A549 (cell line): ENCODE measurements around the gene TOM1L2. TPM values are rescaled to one million over a fixed set of nuclear protein-coding genes. Genes with fewer than 3 reads are reported as not detected.
A peak's percentile ranks its signal among the peaks of the same experiment; 100 is the strongest.

Source experiments
- ATAC-seq, 2 experiments: fragments of 200-7000 bp in 1 of 2; fragments of >200 bp in 1 of 2; cut with Nextera tagmentation in 1 of 2; cut with Tn5 transposase in 1 of 2; 3 replicates each; pipeline versions ENCODE4 v1.8.0 to v1.9.1; 2018 to 2020; ENCODE audit warnings: mild to moderate bottlenecking in 1 of 2, moderate library complexity in 1 of 2
- CTCF ChIA-PET: fragments of 300-600 bp; sonication (Branson Sonifier 250); formaldehyde crosslinking; extraction: SDS; loops from one replicate; lab custom pipeline; 2021; ENCODE audit warnings: antibody characterized with exemption, inconsistent platforms; lab: Yijun Ruan, JAX
- POLR2A ChIA-PET: fragments of 350-600 bp; formaldehyde crosslinking; extraction: SDS; loops from one replicate; lab custom pipeline; 2021; ENCODE audit warnings: antibody characterized with exemption, inconsistent platforms; lab: Yijun Ruan, JAX
- DNase-seq, 2 experiments: peaks; one replicate each; pipeline versions ENCODE4 v3.0.0 to v3.0.0-alpha.2; 2011 to 2016; ENCODE audit warnings: low read depth in 1 of 2, low spot score in 1 of 2
- FAIRE-seq: peaks from 2 replicates; lab custom pipeline; 2011; peaks lifted over from hg19 to GRCh38; lab: Jason Lieb, UNC
- H3K27ac ChIP-seq, 2 experiments: fragments of >200 bp; sonication (Bioruptor Twin); formaldehyde crosslinking; 3 replicates each; pipeline ENCODE4 v1.5.1; 2016 to 2017
- H3K4me1 ChIP-seq: fragments of >200 bp; sonication (Bioruptor Twin); formaldehyde crosslinking; 3 replicates; pipeline ENCODE4 v1.6.1; 2016
- H3K4me2 ChIP-seq: fragments of >200 bp; sonication (Bioruptor Twin); formaldehyde crosslinking; 3 replicates; pipeline ENCODE4 v1.6.1; 2016
- H3K4me3 ChIP-seq: fragments of >200 bp; sonication (Bioruptor Twin); formaldehyde crosslinking; 3 replicates; pipeline ENCODE4 v1.5.1; 2016
- H3K9me3 ChIP-seq: fragments of >200 bp; sonication (Bioruptor Twin); formaldehyde crosslinking; 3 replicates; pipeline ENCODE4 v1.6.1; 2016
- BCL3 ChIP-seq: fragments of >200 bp; sonication (Bioruptor Twin); formaldehyde crosslinking; IDR thresholded peaks from 3 replicates; pipeline ENCODE4 v1.6.1; 2016
- BHLHE40 ChIP-seq: IDR thresholded peaks from 2 replicates; pipeline ENCODE4 v1.6.1; 2012; ENCODE audit warnings: low read depth, low read length, inconsistent platforms
- CEBPB ChIP-seq, 2 experiments: fragments of >200 bp in 1 of 2; sonication (Bioruptor Twin) in 1 of 2; formaldehyde crosslinking in 1 of 2; IDR thresholded peaks; 2 replicates each; pipeline ENCODE4 v1.6.1; 2012 to 2016
- EHF ChIP-seq: fragments of 250-450 bp; sonication (Bioruptor Pico); IDR thresholded peaks from 2 replicates; pipeline ENCODE4 v1.5.0; 2020; ENCODE audit warnings: mild to moderate bottlenecking
- EHMT2 ChIP-seq: fragments of 200-600 bp; sonication (generic); IDR thresholded peaks from 2 replicates; pipeline ENCODE4 v1.6.1; 2016; ENCODE audit warnings: antibody characterized with exemption, low read depth, mild to moderate bottlenecking, moderate library complexity
- ESRRA ChIP-seq: fragments of 150-350 bp; IDR thresholded peaks from 2 replicates; pipeline ENCODE4 v1.6.1; 2014; ENCODE audit warnings: mild to moderate bottlenecking, low read length, borderline replicate concordance
- FOSB ChIP-seq: fragments of 250-450 bp; sonication (Bioruptor Pico); IDR thresholded peaks from 2 replicates; pipeline ENCODE4 v1.5.0; 2020; ENCODE audit warnings: mild to moderate bottlenecking, moderate library complexity
- FOSL2 ChIP-seq, 2 experiments: fragments of 450-650 bp in 1 of 2; fragments of >200 bp in 1 of 2; sonication (Bioruptor Twin) in 1 of 2; formaldehyde crosslinking; IDR thresholded peaks; 2 replicates each; pipeline versions ENCODE4 v1.5.0 to v1.6.1; 2016 to 2020; ENCODE audit warnings: mild to moderate bottlenecking in 1 of 2, moderate library complexity in 1 of 2
- GATA3 ChIP-seq: IDR thresholded peaks from 2 replicates; pipeline ENCODE4 v1.6.1; 2012; ENCODE audit warnings: borderline replicate concordance
- HDAC2 ChIP-seq: fragments of 200-600 bp; sonication (generic); IDR thresholded peaks from 2 replicates; pipeline ENCODE4 v1.6.1; 2016
- HOXA7 ChIP-seq: fragments of 250-450 bp; sonication (Bioruptor Pico); IDR thresholded peaks from 2 replicates; pipeline ENCODE4 v1.5.0; 2020; ENCODE audit warnings: mild to moderate bottlenecking, moderate library complexity
- HOXB13 ChIP-seq: fragments of 250-450 bp; sonication (Bioruptor Pico); IDR thresholded peaks from 2 replicates; pipeline ENCODE4 v1.5.0; 2020; ENCODE audit warnings: low read depth, mild to moderate bottlenecking, moderate library complexity
- HOXB5 ChIP-seq: fragments of 250-450 bp; sonication (Bioruptor Pico); IDR thresholded peaks from 2 replicates; pipeline ENCODE4 v1.5.0; 2020; ENCODE audit warnings: mild to moderate bottlenecking, moderate library complexity
- JUN ChIP-seq, 2 experiments: fragments of >200 bp; sonication (Bioruptor Twin); formaldehyde crosslinking; IDR thresholded peaks; 2 replicates in 1 of 2; 3 replicates in 1 of 2; pipeline ENCODE4 v1.6.1; 2016 to 2017
- KDM1A ChIP-seq: fragments of 200-600 bp; sonication (generic); IDR thresholded peaks from 2 replicates; pipeline ENCODE4 v1.6.1; 2016; ENCODE audit warnings: low read depth, mild to moderate bottlenecking
- NFE2L2 ChIP-seq: fragments of 150-350 bp; conservative IDR thresholded peaks from 2 replicates; pipeline ENCODE4 v1.6.1; 2014; ENCODE audit warnings: low read length
- NPAS2 ChIP-seq: fragments of 250-450 bp; sonication (Bioruptor Pico); IDR thresholded peaks from 2 replicates; pipeline ENCODE4 v1.8.0; 2022; ENCODE audit warnings: mild to moderate bottlenecking, moderate library complexity, borderline replicate concordance
- PHF8 ChIP-seq: fragments of 200-600 bp; sonication (generic); IDR thresholded peaks from 2 replicates; pipeline ENCODE4 v1.6.1; 2016; ENCODE audit warnings: low read depth, mild to moderate bottlenecking, antibody characterized with exemption, moderate library complexity, borderline replicate concordance
- POLR2A ChIP-seq: IDR thresholded peaks from 2 replicates; pipeline ENCODE4 v1.6.1; 2012; ENCODE audit warnings: mild to moderate bottlenecking, low read length
- RARB ChIP-seq: fragments of 250-450 bp; sonication (Bioruptor Pico); IDR thresholded peaks from 2 replicates; pipeline ENCODE4 v1.8.0; 2021; ENCODE audit warnings: mild to moderate bottlenecking, moderate library complexity
- REST ChIP-seq: fragments of 200-600 bp; sonication (generic); IDR thresholded peaks from 2 replicates; pipeline ENCODE4 v1.6.1; 2016; ENCODE audit warnings: antibody characterized with exemption, mild to moderate bottlenecking, moderate library complexity
- RFX5 ChIP-seq: fragments of 450-650 bp; IDR thresholded peaks from 2 replicates; pipeline ENCODE4 v1.7.1; 2014; ENCODE audit warnings: antibody characterized with exemption, mild to moderate bottlenecking, moderate library complexity
- SREBF2 ChIP-seq: fragments of 450-650 bp; IDR thresholded peaks from 2 replicates; pipeline ENCODE4 v1.6.1; 2014; ENCODE audit warnings: mild to moderate bottlenecking, moderate library complexity
- TFCP2L1 ChIP-seq: fragments of 250-450 bp; sonication (Bioruptor Pico); IDR thresholded peaks from 2 replicates; pipeline ENCODE4 v1.5.0; 2021; ENCODE audit warnings: mild to moderate bottlenecking
- TP53 ChIP-seq: fragments of 250-450 bp; sonication (Bioruptor Pico); IDR thresholded peaks from 2 replicates; pipeline ENCODE4 v1.5.0; 2021; ENCODE audit warnings: mild to moderate bottlenecking, moderate library complexity
- ZC3H11A ChIP-seq: fragments of 450-650 bp; IDR thresholded peaks from 2 replicates; pipeline ENCODE4 v1.6.1; 2014; ENCODE audit warnings: antibody characterized with exemption, mild to moderate bottlenecking
- ZFP36 ChIP-seq: fragments of 450-650 bp; IDR thresholded peaks from 2 replicates; pipeline ENCODE4 v1.6.1; 2014; ENCODE audit warnings: borderline replicate concordance; ENCODE audit not compliant: partially characterized antibody
- WGBS: methylation state at CpG from one replicate; pipeline ENCODE4 v1.1.6; 2017; ENCODE audit errors: missing lambda C conversion rate; 5-methylcytosine and 5-hydroxymethylcytosine counted together
- polyA plus RNA-seq, 4 experiments: library from polyadenylated mRNA; depleted of rRNA in 3 of 4; stranded (reverse); fragments of >200 nt; fragmentation: RNase III in 1 of 4; extraction: RNeasy Plus Mini Kit Qiagen cat#74134 plus additional on column Dnase treatment in 1 of 4; gene quantifications; 2 replicates in 3 of 4; 3 replicates in 1 of 4; pipeline ENCODE4 v1.2.3, GENCODE V29; 2011 to 2017
- TF ChIP-seq, protein P1 (sequence below): fragments of 250-450 bp; sonication (Bioruptor Pico); IDR thresholded peaks from 2 replicates; pipeline ENCODE4 v1.5.0; 2021; ENCODE audit warnings: mild to moderate bottlenecking, moderate library complexity, borderline replicate concordance
- TF ChIP-seq, protein P2 (sequence below): fragments of >200 bp; sonication (Bioruptor Twin); formaldehyde crosslinking; IDR thresholded peaks from 2 replicates; pipeline ENCODE4 v1.6.1; 2016
- TF ChIP-seq, protein P3 (sequence below): fragments of >200 bp; sonication (Bioruptor Twin); formaldehyde crosslinking; IDR thresholded peaks from 3 replicates; pipeline ENCODE4 v1.5.1; 2016
- TF ChIP-seq, protein P4 (sequence below): fragments of 450-650 bp; IDR thresholded peaks from 2 replicates; pipeline ENCODE4 v1.6.1; 2014; ENCODE audit warnings: antibody characterized with exemption

TOM1L2 gene
- polyA plus RNA-seq, 2 of the 4 experiments (the other 2 are of a cell fraction) = 19.2 to 24.7 TPM

DNA sequence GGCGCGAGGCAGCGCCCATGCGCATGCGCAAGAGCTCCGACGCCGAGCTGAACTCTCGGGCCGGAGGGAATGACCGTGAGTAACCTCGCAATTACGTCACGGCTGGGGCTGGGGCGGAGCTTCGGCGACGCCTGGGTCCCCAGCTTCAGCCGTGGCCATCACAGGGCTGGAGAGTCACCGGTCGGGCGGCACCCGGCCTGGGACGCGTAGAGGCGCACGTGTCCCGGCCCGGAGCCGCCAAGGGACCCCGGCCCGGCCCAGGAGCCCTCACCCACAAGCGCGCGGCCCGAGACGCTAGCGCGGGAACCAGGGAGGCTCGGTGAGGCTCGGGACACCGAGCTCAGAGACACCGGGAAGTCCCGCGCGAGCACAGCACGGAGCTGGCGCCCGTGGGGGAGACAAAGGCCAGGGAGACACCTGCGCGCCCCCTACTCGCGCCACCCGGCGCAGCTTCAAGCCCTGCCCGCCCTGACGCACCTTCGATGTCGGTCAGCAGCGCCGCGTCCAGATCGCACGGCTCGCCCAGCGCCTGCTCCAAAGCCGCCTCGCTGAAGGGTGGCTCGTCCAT lies 135.9 kb downstream of the TOM1L2 start:
- Histone ChIP-seq H3K4me3 (peak overlapping the region; percentile 85), H3K9me3 (no peaks in the 10 kb centered on the region), H3K4me2 (peak overlapping the region; percentile 93), H3K4me1 (peaks cover 82% of the 10 kb centered on the region), H3K27ac (peak overlapping the region; percentile 98)
- ATAC-seq = peak; percentile 45 to 62
- FAIRE-seq = peak; percentile 95
- CTCF ChIA-PET = interaction anchor here (0.8 to 22.1 kb wide), 15 partner anchors 8 to 197 kb away, joined by 3 to 402 read pairs (median 4); partner anchors contain the start of gene RAI1
- DNase-seq = peak; percentile 96 to 98
- 2% methylated on average over 47 of the region's 69 CpGs for WGBS
- POLR2A ChIA-PET = interaction anchor here (0.5 to 5.7 kb wide), 26 partner anchors 10 to 347 kb away, joined by 3 to 105 read pairs (median 8); partner anchors contain the start of genes ALKBH5, ATPAF2, DRC3 and GID4
- peak; percentile 53; the same call in 1 of the 2 replicates for TF ChIP-seq REST
- peak; percentile 37; the same call in 1 of the 2 replicates for TF ChIP-seq BHLHE40
- TF ChIP-seq SREBF2 = no peak
- TF ChIP-seq, protein P1, sequence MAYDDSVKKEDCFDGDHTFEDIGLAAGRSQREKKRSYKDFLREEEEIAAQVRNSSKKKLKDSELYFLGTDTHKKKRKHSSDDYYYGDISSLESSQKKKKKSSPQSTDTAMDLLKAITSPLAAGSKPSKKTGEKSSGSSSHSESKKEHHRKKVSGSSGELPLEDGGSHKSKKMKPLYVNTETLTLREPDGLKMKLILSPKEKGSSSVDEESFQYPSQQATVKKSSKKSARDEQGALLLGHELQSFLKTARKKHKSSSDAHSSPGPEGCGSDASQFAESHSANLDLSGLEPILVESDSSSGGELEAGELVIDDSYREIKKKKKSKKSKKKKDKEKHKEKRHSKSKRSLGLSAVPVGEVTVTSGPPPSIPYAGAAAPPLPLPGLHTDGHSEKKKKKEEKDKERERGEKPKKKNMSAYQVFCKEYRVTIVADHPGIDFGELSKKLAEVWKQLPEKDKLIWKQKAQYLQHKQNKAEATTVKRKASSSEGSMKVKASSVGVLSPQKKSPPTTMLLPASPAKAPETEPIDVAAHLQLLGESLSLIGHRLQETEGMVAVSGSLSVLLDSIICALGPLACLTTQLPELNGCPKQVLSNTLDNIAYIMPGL (CRISPR knock-in tag) = peak; percentile 78; the same call in 1 of the 2 replicates
- peak; percentile 96 for TF ChIP-seq TFCP2L1
- peak; percentile 96 for TF ChIP-seq BCL3
- TF ChIP-seq GATA3 = no peak
- TF ChIP-seq CEBPB (IDR thresholded peaks at IDR 0.05) = peak in 1 of 2 experiments; percentile 59; a peak in 2 of 4 replicates
- TF ChIP-seq, protein P2, sequence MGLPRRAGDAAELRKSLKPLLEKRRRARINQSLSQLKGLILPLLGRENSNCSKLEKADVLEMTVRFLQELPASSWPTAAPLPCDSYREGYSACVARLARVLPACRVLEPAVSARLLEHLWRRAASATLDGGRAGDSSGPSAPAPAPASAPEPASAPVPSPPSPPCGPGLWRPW = no peak
- TF ChIP-seq HDAC2 = no peak
- 0 out of 2 replicates have a peak, but pooled peaks have one; percentile 38 for TF ChIP-seq ESRRA
- peak; percentile 64; the same call in 1 of the 2 replicates for TF ChIP-seq NPAS2 (CRISPR knock-in tag)
- peak; percentile 96 for TF ChIP-seq ZFP36
- TF ChIP-seq, protein P3, sequence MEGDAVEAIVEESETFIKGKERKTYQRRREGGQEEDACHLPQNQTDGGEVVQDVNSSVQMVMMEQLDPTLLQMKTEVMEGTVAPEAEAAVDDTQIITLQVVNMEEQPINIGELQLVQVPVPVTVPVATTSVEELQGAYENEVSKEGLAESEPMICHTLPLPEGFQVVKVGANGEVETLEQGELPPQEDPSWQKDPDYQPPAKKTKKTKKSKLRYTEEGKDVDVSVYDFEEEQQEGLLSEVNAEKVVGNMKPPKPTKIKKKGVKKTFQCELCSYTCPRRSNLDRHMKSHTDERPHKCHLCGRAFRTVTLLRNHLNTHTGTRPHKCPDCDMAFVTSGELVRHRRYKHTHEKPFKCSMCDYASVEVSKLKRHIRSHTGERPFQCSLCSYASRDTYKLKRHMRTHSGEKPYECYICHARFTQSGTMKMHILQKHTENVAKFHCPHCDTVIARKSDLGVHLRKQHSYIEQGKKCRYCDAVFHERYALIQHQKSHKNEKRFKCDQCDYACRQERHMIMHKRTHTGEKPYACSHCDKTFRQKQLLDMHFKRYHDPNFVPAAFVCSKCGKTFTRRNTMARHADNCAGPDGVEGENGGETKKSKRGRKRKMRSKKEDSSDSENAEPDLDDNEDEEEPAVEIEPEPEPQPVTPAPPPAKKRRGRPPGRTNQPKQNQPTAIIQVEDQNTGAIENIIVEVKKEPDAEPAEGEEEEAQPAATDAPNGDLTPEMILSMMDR = 0 out of 3 replicates have a peak, but pooled peaks have one; percentile 13
- no peak for TF ChIP-seq FOSL2 (IDR thresholded peaks at IDR 0.05)
- peak; percentile 73 for TF ChIP-seq FOSL2 (CRISPR knock-in tag; IDR thresholded peaks at IDR 0.05)
- TF ChIP-seq EHF = peak; percentile 56; the same call in 1 of the 2 replicates
- TF ChIP-seq, protein P4, sequence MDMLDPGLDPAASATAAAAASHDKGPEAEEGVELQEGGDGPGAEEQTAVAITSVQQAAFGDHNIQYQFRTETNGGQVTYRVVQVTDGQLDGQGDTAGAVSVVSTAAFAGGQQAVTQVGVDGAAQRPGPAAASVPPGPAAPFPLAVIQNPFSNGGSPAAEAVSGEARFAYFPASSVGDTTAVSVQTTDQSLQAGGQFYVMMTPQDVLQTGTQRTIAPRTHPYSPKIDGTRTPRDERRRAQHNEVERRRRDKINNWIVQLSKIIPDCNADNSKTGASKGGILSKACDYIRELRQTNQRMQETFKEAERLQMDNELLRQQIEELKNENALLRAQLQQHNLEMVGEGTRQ = peak; percentile 60
- TF ChIP-seq TP53 = peak; percentile 91
- TF ChIP-seq EHMT2 = no peak
- no peak for TF ChIP-seq NFE2L2
- no peak for TF ChIP-seq ZC3H11A
- no peak for TF ChIP-seq HOXB13 (CRISPR knock-in tag)
- peak; percentile 45; the same call in 1 of the 2 replicates for TF ChIP-seq HOXA7 (CRISPR knock-in tag)
- TF ChIP-seq HOXB5 (CRISPR knock-in tag) = 0 out of 2 replicates have a peak, but pooled peaks have one; percentile 12
- peak; percentile 85 for TF ChIP-seq RARB (CRISPR knock-in tag)
- peak; percentile 74; the same call in 1 of the 2 replicates for TF ChIP-seq KDM1A
- TF ChIP-seq POLR2A = peak; percentile 89
- peak; percentile 78 for TF ChIP-seq FOSB
- TF ChIP-seq RFX5 = peak; percentile 38; the same call in 1 of the 2 replicates
- peak; percentile 98 to 99 for TF ChIP-seq JUN (IDR thresholded peaks at IDR 0.05)
- TF ChIP-seq PHF8 = peak; percentile 98
